NCI-H1048 (cell line): Measurements from ENCODE around the gene MNAT1.
"Not testable (repeated sequence)": the region's sequence is repeated elsewhere in the genome, so short reads cannot be mapped to it uniquely, and the experiment has no call there.

ENCODE experiments used
- DNase-seq: peaks from one replicate; lab custom pipeline; 2025; lab: John Stamatoyannopoulos, UW

MNAT1 gene

GRCh38 chr14:60734465-60735242 is at the start of gene MNAT1:
Gene MNAT1 (plus strand): TSS chr14:60734761. CDS start chr14:60734863, 102 bp downstream.
- DNase-seq = no peak

- DNase-seq = no peak
These were observed 47.7 kb upstream of the MNAT1 start for GRCh38 chr14:60686865-60687264.

GRCh38 chr14:60691383-60692113 is 43.0 kb upstream of the MNAT1 start:
- DNase-seq = no peak

GRCh38 chr14:60695327-60695726 is 39.2 kb upstream of the MNAT1 start:
- no peak for DNase-seq

GRCh38 chr14:60700598-60700997 is 34.0 kb upstream of the MNAT1 start:
- no peak for DNase-seq

GRCh38 chr14:60705100-60705499 is 29.5 kb upstream of the MNAT1 start:
- DNase-seq = no peak

- DNase-seq = no peak
These were observed 26.7 kb upstream of the MNAT1 start for GRCh38 chr14:60707858-60708257.

GRCh38 chr14:60710494-60710893 is 24.1 kb upstream of the MNAT1 start:
- DNase-seq = no peak

- no peak for DNase-seq
These were observed 21.0 kb upstream of the MNAT1 start for GRCh38 chr14:60713513-60713912.

GRCh38 chr14:60720391-60720790 is 14.2 kb upstream of the MNAT1 start:
- no peak for DNase-seq

- DNase-seq = no peak
These were observed 13.6 kb upstream of the MNAT1 start for GRCh38 chr14:60720962-60721325.

GRCh38 chr14:60721326-60722106 is 13.0 kb upstream of the MNAT1 start:
- DNase-seq = no peak

GRCh38 chr14:60722107-60722356 is 12.5 kb upstream of the MNAT1 start:
- no peak for DNase-seq

GRCh38 chr14:60722357-60723115 is 12.0 kb upstream of the MNAT1 start:
- peak; percentile 6 for DNase-seq

GRCh38 chr14:60723116-60723906 is 11.2 kb upstream of the MNAT1 start:
- DNase-seq = no peak

- DNase-seq = peak; percentile 13
These were observed 10.5 kb upstream of the MNAT1 start, which contains the start of gene SIX4 for GRCh38 chr14:60723907-60724618. Gene SIX4 (minus strand): TSS chr14:60724351. CDS start chr14:60724074, 277 bp downstream.

GRCh38 chr14:60731291-60731690 is 3.3 kb upstream of the MNAT1 start:
- DNase-seq = not testable (repeated sequence)

GRCh38 chr14:60732840-60733483 is 1.6 kb upstream of the MNAT1 start:
- no peak for DNase-seq

GRCh38 chr14:60735416-60735815 is 855 bp downstream of the MNAT1 start:
- DNase-seq = no peak

- no peak for DNase-seq
These were observed 1.9 kb downstream of the MNAT1 start for GRCh38 chr14:60736494-60736893.
